SU-DHL-6 (cell line): ENCODE measurements around the gene IL33.

Experiments
- CTCF ChIP-seq: fragments of 200-600 bp; sonication (generic); IDR thresholded peaks from one replicate; pipeline ENCODE4 v1.5.1; 2017; ENCODE audit warnings: antibody characterized with exemption, mild to moderate bottlenecking, low read length, moderate library complexity; ENCODE audit not compliant: insufficient read depth, poor library complexity, severe bottlenecking
- EZH2phosphoT487 ChIP-seq: fragments of 200-600 bp; sonication (generic), shearing (Covaris generic); conservative IDR thresholded peaks from 2 replicates; pipeline ENCODE4 v1.6.1; 2018; ENCODE audit warnings: mild to moderate bottlenecking, antibody characterized with exemption, low read length, moderate library complexity, mixed read lengths

GRCh38 chr9:6234014-6234413, 18.4 kb downstream of the IL33 start:
- no peak for TF ChIP-seq CTCF
- no peak for TF ChIP-seq EZH2phosphoT487
